GM21390 (cell line): ENCODE results near the gene BBOX1.
"Not testable (repeated sequence)": the region's sequence is repeated elsewhere in the genome, so short reads cannot be mapped to it uniquely, and the experiment has no call there.

Experiments used
- ATAC-seq: cut with Tn5 transposase; IDR thresholded peaks from one replicate; pipeline ENCODE4 v1.9.1; 2021; ENCODE audit not compliant: unreplicated experiment

Gene BBOX1

GRCh38 chr11:27120211-27120610 lies 79.6 kb downstream of the BBOX1 start:
- no peak for ATAC-seq

- no peak for ATAC-seq
These were observed 81.4 kb downstream of the BBOX1 start for GRCh38 chr11:27122001-27122400.

GRCh38 chr11:27124514-27125264 lies 84.1 kb downstream of the BBOX1 start:
- ATAC-seq: no peak

- no peak for ATAC-seq
These were observed 89.1 kb downstream of the BBOX1 start for GRCh38 chr11:27129686-27130085.

- no peak for ATAC-seq
These were observed 90.2 kb downstream of the BBOX1 start for GRCh38 chr11:27130806-27131205.

- ATAC-seq: not testable (repeated sequence)
These were observed 95.3 kb downstream of the BBOX1 start for GRCh38 chr11:27135924-27136329.

GRCh38 chr11:27138716-27139115 lies 98.1 kb downstream of the BBOX1 start:
- ATAC-seq: no peak

- no peak for ATAC-seq
These were observed 99.2 kb downstream of the BBOX1 start for GRCh38 chr11:27139742-27140367.

- no peak for ATAC-seq
These were observed 101.0 kb downstream of the BBOX1 start for GRCh38 chr11:27141576-27141975.

GRCh38 chr11:27147916-27148315 lies 107.3 kb downstream of the BBOX1 start:
- ATAC-seq: no peak

- no peak for ATAC-seq
These were observed 107.9 kb downstream of the BBOX1 start for GRCh38 chr11:27148506-27148905.

GRCh38 chr11:27150098-27150497 lies 109.5 kb downstream of the BBOX1 start:
- ATAC-seq: no peak

GRCh38 chr11:27153136-27153535 lies 112.5 kb downstream of the BBOX1 start:
- ATAC-seq: no peak

GRCh38 chr11:27158456-27159334 lies 118.1 kb downstream of the BBOX1 start:
- peak; percentile 86 for ATAC-seq

GRCh38 chr11:27159335-27159679 lies 118.7 kb downstream of the BBOX1 start:
- no peak for ATAC-seq

GRCh38 chr11:27161071-27161470 lies 120.5 kb downstream of the BBOX1 start:
- ATAC-seq: no peak

GRCh38 chr11:27162237-27162636 lies 121.6 kb downstream of the BBOX1 start:
- no peak for ATAC-seq

GRCh38 chr11:27166130-27166529 lies 125.5 kb downstream of the BBOX1 start:
- ATAC-seq: no peak

GRCh38 chr11:27171376-27171958 lies 130.9 kb downstream of the BBOX1 start:
- no peak for ATAC-seq

GRCh38 chr11:27173545-27173944 lies 132.9 kb downstream of the BBOX1 start:
- no peak for ATAC-seq

- ATAC-seq: no peak
These were observed 133.4 kb downstream of the BBOX1 start for GRCh38 chr11:27174021-27174420.
